GM12878 (cell line): Measurements from ENCODE around the gene HAPSTR1. TPM values are rescaled to one million over a fixed set of nuclear protein-coding genes. Genes with fewer than 3 reads are reported as not detected.

Experiments used
- CBX5 ChIP-seq: sonication (generic); IDR thresholded peaks from 2 replicates; pipeline ENCODE4 v1.6.1; 2016; ENCODE audit warnings: low read depth, moderate library complexity, mild to moderate bottlenecking, inconsistent platforms
- SMARCA5 ChIP-seq: fragments of 450-650 bp; IDR thresholded peaks from 2 replicates; pipeline ENCODE4 v1.6.1; 2017; ENCODE audit warnings: mild to moderate bottlenecking
- SRF ChIP-seq, 2 experiments: IDR thresholded peaks; 2 replicates each; pipeline ENCODE4 v1.6.1; 2011; ENCODE audit warnings: low read depth in 2 of 2, low read length in 2 of 2, mild to moderate bottlenecking in 1 of 2, moderate library complexity in 1 of 2
- polyA plus RNA-seq, 11 experiments: library from polyadenylated mRNA; depleted of rRNA in 4 of 11; unstranded in 6 of 11; stranded (reverse) in 5 of 11; fragments of >200 nt; fragmentation: Nextera tagmentation in 4 of 11; fragmentation: Illumina TruSeq in 1 of 11; extraction: Ambion mirVana in 4 of 11; extraction: Trizol in 1 of 11; gene quantifications; 1 replicate in 1 of 11; 2 replicates in 10 of 11; pipeline versions ENCODE4 v1.2.1 to v1.2.3, GENCODE V29; 2011 to 2016; ENCODE audit warnings: inconsistent platforms in 2 of 11, missing spikeins in 2 of 11, low read depth in 1 of 11
- total RNA-seq, 4 experiments: library from RNA; depleted of rRNA in 3 of 4; stranded (reverse); fragments of >200 nt in 3 of 4; fragmentation: Illumina TruSeq in 1 of 4; extraction: Trizol in 1 of 4; gene quantifications; 2 replicates each; pipeline versions ENCODE4 v1.2.1 to v1.2.3, GENCODE V29; 2013 to 2021
- TF ChIP-seq, protein P1 (sequence below): fragments of 450-650 bp; formaldehyde crosslinking; IDR thresholded peaks from 2 replicates; pipeline ENCODE4 v1.5.0; 2022; ENCODE audit warnings: mild to moderate bottlenecking, missing genetic modification characterization
- TF ChIP-seq, protein P2 (sequence below): IDR thresholded peaks from 2 replicates; pipeline ENCODE4 v1.6.1; 2011; ENCODE audit warnings: mild to moderate bottlenecking, low read depth, low read length, moderate library complexity; ENCODE audit not compliant: insufficient replicate concordance
- TF ChIP-seq, protein P3 (sequence below): fragments of 150-350 bp; IDR thresholded peaks from 2 replicates; pipeline ENCODE4 v1.6.1; 2016; ENCODE audit warnings: low read depth, low read length

HAPSTR1 gene
- total and polyA plus RNA-seq, 10 of the 15 experiments (the other 5 are each of a cell fraction or from before 2014, with no cell fraction given): 8.7 to 52.5 (median 23.1) TPM

DNA sequence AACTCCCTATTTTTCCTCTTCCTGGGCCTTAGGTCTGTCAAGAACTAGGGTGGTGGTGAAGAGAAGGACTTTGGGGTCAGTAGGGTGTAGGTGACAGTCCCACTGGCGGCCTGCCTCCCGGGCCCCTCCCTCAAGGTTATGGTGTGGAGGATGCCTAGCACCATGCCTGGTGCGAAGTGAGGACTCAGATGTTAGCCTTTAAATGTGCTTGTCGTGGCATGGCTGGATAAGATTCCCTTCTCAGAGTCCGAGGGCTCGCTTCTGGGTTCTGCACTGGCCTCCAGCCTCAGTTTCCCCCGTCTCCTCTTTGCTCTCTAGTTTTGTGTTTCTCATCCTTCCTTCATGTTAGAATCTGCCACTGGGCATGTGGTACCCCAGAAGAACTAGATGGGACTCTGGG, 32.0 kb downstream of the HAPSTR1 start (continued):
- TF ChIP-seq, protein P1, sequence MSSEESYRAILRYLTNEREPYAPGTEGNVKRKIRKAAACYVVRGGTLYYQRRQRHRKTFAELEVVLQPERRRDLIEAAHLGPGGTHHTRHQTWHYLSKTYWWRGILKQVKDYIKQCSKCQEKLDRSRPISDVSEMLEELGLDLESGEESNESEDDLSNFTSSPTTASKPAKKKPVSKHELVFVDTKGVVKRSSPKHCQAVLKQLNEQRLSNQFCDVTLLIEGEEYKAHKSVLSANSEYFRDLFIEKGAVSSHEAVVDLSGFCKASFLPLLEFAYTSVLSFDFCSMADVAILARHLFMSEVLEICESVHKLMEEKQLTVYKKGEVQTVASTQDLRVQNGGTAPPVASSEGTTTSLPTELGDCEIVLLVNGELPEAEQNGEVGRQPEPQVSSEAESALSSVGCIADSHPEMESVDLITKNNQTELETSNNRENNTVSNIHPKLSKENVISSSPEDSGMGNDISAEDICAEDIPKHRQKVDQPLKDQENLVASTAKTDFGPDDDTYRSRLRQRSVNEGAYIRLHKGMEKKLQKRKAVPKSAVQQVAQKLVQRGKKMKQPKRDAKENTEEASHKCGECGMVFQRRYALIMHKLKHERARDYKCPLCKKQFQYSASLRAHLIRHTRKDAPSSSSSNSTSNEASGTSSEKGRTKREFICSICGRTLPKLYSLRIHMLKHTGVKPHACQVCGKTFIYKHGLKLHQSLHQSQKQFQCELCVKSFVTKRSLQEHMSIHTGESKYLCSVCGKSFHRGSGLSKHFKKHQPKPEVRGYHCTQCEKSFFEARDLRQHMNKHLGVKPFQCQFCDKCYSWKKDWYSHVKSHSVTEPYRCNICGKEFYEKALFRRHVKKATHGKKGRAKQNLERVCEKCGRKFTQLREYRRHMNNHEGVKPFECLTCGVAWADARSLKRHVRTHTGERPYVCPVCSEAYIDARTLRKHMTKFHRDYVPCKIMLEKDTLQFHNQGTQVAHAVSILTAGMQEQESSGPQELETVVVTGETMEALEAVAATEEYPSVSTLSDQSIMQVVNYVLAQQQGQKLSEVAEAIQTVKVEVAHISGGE (CRISPR knock-in tag): no peak
- TF ChIP-seq CBX5 (no peak), SRF (IDR thresholded peaks at IDR 0.05; ENCODE audit: low read depth in 2 of 2, low read length in 2 of 2) (no peak), SMARCA5 (no peak)
- TF ChIP-seq, protein P2, sequence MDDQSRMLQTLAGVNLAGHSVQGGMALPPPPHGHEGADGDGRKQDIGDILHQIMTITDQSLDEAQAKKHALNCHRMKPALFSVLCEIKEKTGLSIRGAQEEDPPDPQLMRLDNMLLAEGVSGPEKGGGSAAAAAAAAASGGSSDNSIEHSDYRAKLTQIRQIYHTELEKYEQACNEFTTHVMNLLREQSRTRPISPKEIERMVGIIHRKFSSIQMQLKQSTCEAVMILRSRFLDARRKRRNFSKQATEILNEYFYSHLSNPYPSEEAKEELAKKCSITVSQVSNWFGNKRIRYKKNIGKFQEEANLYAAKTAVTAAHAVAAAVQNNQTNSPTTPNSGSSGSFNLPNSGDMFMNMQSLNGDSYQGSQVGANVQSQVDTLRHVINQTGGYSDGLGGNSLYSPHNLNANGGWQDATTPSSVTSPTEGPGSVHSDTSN: no peak
- TF ChIP-seq, protein P3, sequence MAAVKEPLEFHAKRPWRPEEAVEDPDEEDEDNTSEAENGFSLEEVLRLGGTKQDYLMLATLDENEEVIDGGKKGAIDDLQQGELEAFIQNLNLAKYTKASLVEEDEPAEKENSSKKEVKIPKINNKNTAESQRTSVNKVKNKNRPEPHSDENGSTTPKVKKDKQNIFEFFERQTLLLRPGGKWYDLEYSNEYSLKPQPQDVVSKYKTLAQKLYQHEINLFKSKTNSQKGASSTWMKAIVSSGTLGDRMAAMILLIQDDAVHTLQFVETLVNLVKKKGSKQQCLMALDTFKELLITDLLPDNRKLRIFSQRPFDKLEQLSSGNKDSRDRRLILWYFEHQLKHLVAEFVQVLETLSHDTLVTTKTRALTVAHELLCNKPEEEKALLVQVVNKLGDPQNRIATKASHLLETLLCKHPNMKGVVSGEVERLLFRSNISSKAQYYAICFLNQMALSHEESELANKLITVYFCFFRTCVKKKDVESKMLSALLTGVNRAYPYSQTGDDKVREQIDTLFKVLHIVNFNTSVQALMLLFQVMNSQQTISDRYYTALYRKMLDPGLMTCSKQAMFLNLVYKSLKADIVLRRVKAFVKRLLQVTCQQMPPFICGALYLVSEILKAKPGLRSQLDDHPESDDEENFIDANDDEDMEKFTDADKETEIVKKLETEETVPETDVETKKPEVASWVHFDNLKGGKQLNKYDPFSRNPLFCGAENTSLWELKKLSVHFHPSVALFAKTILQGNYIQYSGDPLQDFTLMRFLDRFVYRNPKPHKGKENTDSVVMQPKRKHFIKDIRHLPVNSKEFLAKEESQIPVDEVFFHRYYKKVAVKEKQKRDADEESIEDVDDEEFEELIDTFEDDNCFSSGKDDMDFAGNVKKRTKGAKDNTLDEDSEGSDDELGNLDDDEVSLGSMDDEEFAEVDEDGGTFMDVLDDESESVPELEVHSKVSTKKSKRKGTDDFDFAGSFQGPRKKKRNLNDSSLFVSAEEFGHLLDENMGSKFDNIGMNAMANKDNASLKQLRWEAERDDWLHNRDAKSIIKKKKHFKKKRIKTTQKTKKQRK: no peak
